ENCODE data around the gene ARMC2. TPM values are rescaled to one million over a fixed set of nuclear protein-coding genes. Genes with fewer than 3 reads are reported as not detected.
A peak's percentile ranks its signal among the peaks of the same experiment; 100 is the strongest.
"Not testable (repeated sequence)": the region's sequence is repeated elsewhere in the genome, so short reads cannot be mapped to it uniquely, and the experiment has no call there.

The ARMC2 gene
- total RNA-seq, 1 donor: 1.4 TPM

- H2AFZ ChIP-seq (ENCODE audit: low read length): peak overlapping the region; percentile 9
- no peaks in the 10 kb centered on the region for H3K9me3 ChIP-seq (ENCODE audit: low read depth, low read length)
- no peaks in the 10 kb centered on the region for H4K20me1 ChIP-seq (ENCODE audit: insufficient read depth, low read length)
- no peak overlapping the region for H3K4me3 ChIP-seq (ENCODE audit: insufficient read depth, low read length)
- H3K27ac ChIP-seq (ENCODE audit: low read depth, low read length): no peak overlapping the region
- no peaks in the 10 kb centered on the region for H3K4me1 ChIP-seq (ENCODE audit: insufficient read depth, low read length)
- no peaks in the 10 kb centered on the region for H3K79me2 ChIP-seq (ENCODE audit: insufficient read depth, low read length)
- H3K4me2 ChIP-seq (ENCODE audit: insufficient read depth, low read length): no peak overlapping the region
- DNase-seq (ENCODE audit: insufficient read length, low spot score, missing footprints): no peak
- TF ChIP-seq CTCF (IDR thresholded peaks at IDR 0.05; ENCODE audit: extremely low read depth, low read depth, low read length): no peak
- H3K27me3 ChIP-seq (ENCODE audit: insufficient read depth, low read length): no peaks in the 10 kb centered on the region
- H3K36me3 ChIP-seq (ENCODE audit: insufficient read depth, low read length): no peaks in the 10 kb centered on the region
Measured at GRCh38 chr6:108807928-108808327, 40.3 kb upstream of the ARMC2 start.

- Histone ChIP-seq H3K79me2 (ENCODE audit: insufficient read depth, low read length) (no peaks in the 10 kb centered on the region), H3K4me1 (ENCODE audit: insufficient read depth, low read length) (no peaks in the 10 kb centered on the region), H4K20me1 (ENCODE audit: insufficient read depth, low read length) (no peaks in the 10 kb centered on the region), H3K27ac (ENCODE audit: low read depth, low read length) (no peak overlapping the region), H3K4me3 (ENCODE audit: insufficient read depth, low read length) (no peak overlapping the region), H3K27me3 (ENCODE audit: insufficient read depth, low read length) (no peaks in the 10 kb centered on the region), H3K36me3 (ENCODE audit: insufficient read depth, low read length) (no peaks in the 10 kb centered on the region), H2AFZ (ENCODE audit: low read length) (no peak overlapping the region), H3K9me3 (ENCODE audit: low read depth, low read length) (no peaks in the 10 kb centered on the region), H3K4me2 (ENCODE audit: insufficient read depth, low read length) (no peak overlapping the region)
- no peak for TF ChIP-seq CTCF (IDR thresholded peaks at IDR 0.05; ENCODE audit: extremely low read depth, low read depth, low read length)
- DNase-seq (ENCODE audit: insufficient read length, low spot score, missing footprints): no peak
Measured at GRCh38 chr6:108809211-108809610, 39.0 kb upstream of the ARMC2 start.

- Histone ChIP-seq H2AFZ (ENCODE audit: low read length) (no peak overlapping the region), H3K4me2 (ENCODE audit: insufficient read depth, low read length) (no peak overlapping the region), H4K20me1 (ENCODE audit: insufficient read depth, low read length) (no peaks in the 10 kb centered on the region), H3K79me2 (ENCODE audit: insufficient read depth, low read length) (no peaks in the 10 kb centered on the region), H3K9me3 (ENCODE audit: low read depth, low read length) (no peaks in the 10 kb centered on the region), H3K4me1 (ENCODE audit: insufficient read depth, low read length) (no peaks in the 10 kb centered on the region), H3K4me3 (ENCODE audit: insufficient read depth, low read length) (no peak overlapping the region), H3K36me3 (ENCODE audit: insufficient read depth, low read length) (no peaks in the 10 kb centered on the region), H3K27me3 (ENCODE audit: insufficient read depth, low read length) (no peaks in the 10 kb centered on the region), H3K27ac (ENCODE audit: low read depth, low read length) (no peak overlapping the region)
- no peak for TF ChIP-seq CTCF (IDR thresholded peaks at IDR 0.05; ENCODE audit: extremely low read depth, low read depth, low read length)
- no peak for DNase-seq (ENCODE audit: insufficient read length, low spot score, missing footprints)
Measured at GRCh38 chr6:108810057-108810643, 38.1 kb upstream of the ARMC2 start.

GRCh38 chr6:108811490-108811889, 36.7 kb upstream of the ARMC2 start:
- H3K79me2 ChIP-seq (ENCODE audit: insufficient read depth, low read length): no peaks in the 10 kb centered on the region
- no peaks in the 10 kb centered on the region for H3K27me3 ChIP-seq (ENCODE audit: insufficient read depth, low read length)
- H3K9me3 ChIP-seq (ENCODE audit: low read depth, low read length): no peaks in the 10 kb centered on the region
- no peaks in the 10 kb centered on the region for H3K36me3 ChIP-seq (ENCODE audit: insufficient read depth, low read length)
- no peak for TF ChIP-seq CTCF (IDR thresholded peaks at IDR 0.05; ENCODE audit: extremely low read depth, low read depth, low read length)
- no peaks in the 10 kb centered on the region for H3K4me1 ChIP-seq (ENCODE audit: insufficient read depth, low read length)
- H2AFZ ChIP-seq (ENCODE audit: low read length): no peak overlapping the region
- DNase-seq (ENCODE audit: insufficient read length, low spot score, missing footprints): no peak
- no peak overlapping the region for H3K4me2 ChIP-seq (ENCODE audit: insufficient read depth, low read length)
- H3K27ac ChIP-seq (ENCODE audit: low read depth, low read length): no peak overlapping the region
- H3K4me3 ChIP-seq (ENCODE audit: insufficient read depth, low read length): no peak overlapping the region
- no peaks in the 10 kb centered on the region for H4K20me1 ChIP-seq (ENCODE audit: insufficient read depth, low read length)

- not testable (repeated sequence) for H3K4me3 ChIP-seq (ENCODE audit: insufficient read depth, low read length); H3K4me1 ChIP-seq (ENCODE audit: insufficient read depth, low read length)
Measured at GRCh38 chr6:108813218-108813617, 35.0 kb upstream of the ARMC2 start.

GRCh38 chr6:108817276-108817675, 30.9 kb upstream of the ARMC2 start:
- not testable (repeated sequence) for H3K9me3 ChIP-seq (ENCODE audit: low read depth, low read length); H3K79me2 ChIP-seq (ENCODE audit: insufficient read depth, low read length); H3K4me1 ChIP-seq (ENCODE audit: insufficient read depth, low read length); H3K4me3 ChIP-seq (ENCODE audit: insufficient read depth, low read length); H2AFZ ChIP-seq (ENCODE audit: low read length); H3K36me3 ChIP-seq (ENCODE audit: insufficient read depth, low read length); H3K4me2 ChIP-seq (ENCODE audit: insufficient read depth, low read length); H3K27me3 ChIP-seq (ENCODE audit: insufficient read depth, low read length); H4K20me1 ChIP-seq (ENCODE audit: insufficient read depth, low read length); H3K27ac ChIP-seq (ENCODE audit: low read depth, low read length); DNase-seq (ENCODE audit: insufficient read length, low spot score, missing footprints)

More at GRCh38 chr6:108813218-108813617, 35.0 kb upstream of the ARMC2 start:
- not testable (repeated sequence) for H3K36me3 ChIP-seq (ENCODE audit: insufficient read depth, low read length); H3K27me3 ChIP-seq (ENCODE audit: insufficient read depth, low read length); H3K79me2 ChIP-seq (ENCODE audit: insufficient read depth, low read length); H3K9me3 ChIP-seq (ENCODE audit: low read depth, low read length); H4K20me1 ChIP-seq (ENCODE audit: insufficient read depth, low read length); H3K4me2 ChIP-seq (ENCODE audit: insufficient read depth, low read length); DNase-seq (ENCODE audit: insufficient read length, low spot score, missing footprints); H2AFZ ChIP-seq (ENCODE audit: low read length); H3K27ac ChIP-seq (ENCODE audit: low read depth, low read length)
